HepG2 (cell line): Measurements from ENCODE around the gene PCDHB7.

ENCODE experiments used
- TF ChIP-seq, protein P1 (sequence below): sonication (generic); formaldehyde crosslinking; IDR thresholded peaks from 2 replicates; pipeline ENCODE4 v1.9.0; 2021; ENCODE audit warnings: mild to moderate bottlenecking, missing genetic modification reagents
- TF ChIP-seq, protein P2 (sequence below): sonication (generic); formaldehyde crosslinking; IDR thresholded peaks from 2 replicates; pipeline ENCODE4 v1.5.0; 2020; ENCODE audit warnings: mild to moderate bottlenecking, missing genetic modification reagents, moderate library complexity

DNA sequence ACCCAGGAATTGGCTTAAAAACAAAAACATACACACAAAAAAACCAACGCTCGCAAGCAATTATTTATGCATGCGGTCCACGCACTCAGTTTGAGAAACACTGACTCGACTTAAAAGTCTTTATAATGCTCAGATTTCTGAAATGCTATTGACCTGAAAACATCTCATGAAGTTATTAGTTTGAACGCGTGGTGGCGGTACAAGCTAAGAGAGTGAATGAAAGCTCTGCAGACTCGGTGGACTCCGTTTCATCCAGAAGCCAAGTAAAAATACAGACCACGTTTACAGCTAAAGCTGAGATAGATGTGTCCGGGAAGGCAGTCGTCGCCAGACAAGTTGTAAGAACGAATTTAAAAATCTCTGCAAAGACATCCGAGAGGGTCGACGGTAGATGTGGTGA lies 22.6 kb upstream of the PCDHB7 start, which contains the start of gene PCDHB6:
- TF ChIP-seq, protein P1, sequence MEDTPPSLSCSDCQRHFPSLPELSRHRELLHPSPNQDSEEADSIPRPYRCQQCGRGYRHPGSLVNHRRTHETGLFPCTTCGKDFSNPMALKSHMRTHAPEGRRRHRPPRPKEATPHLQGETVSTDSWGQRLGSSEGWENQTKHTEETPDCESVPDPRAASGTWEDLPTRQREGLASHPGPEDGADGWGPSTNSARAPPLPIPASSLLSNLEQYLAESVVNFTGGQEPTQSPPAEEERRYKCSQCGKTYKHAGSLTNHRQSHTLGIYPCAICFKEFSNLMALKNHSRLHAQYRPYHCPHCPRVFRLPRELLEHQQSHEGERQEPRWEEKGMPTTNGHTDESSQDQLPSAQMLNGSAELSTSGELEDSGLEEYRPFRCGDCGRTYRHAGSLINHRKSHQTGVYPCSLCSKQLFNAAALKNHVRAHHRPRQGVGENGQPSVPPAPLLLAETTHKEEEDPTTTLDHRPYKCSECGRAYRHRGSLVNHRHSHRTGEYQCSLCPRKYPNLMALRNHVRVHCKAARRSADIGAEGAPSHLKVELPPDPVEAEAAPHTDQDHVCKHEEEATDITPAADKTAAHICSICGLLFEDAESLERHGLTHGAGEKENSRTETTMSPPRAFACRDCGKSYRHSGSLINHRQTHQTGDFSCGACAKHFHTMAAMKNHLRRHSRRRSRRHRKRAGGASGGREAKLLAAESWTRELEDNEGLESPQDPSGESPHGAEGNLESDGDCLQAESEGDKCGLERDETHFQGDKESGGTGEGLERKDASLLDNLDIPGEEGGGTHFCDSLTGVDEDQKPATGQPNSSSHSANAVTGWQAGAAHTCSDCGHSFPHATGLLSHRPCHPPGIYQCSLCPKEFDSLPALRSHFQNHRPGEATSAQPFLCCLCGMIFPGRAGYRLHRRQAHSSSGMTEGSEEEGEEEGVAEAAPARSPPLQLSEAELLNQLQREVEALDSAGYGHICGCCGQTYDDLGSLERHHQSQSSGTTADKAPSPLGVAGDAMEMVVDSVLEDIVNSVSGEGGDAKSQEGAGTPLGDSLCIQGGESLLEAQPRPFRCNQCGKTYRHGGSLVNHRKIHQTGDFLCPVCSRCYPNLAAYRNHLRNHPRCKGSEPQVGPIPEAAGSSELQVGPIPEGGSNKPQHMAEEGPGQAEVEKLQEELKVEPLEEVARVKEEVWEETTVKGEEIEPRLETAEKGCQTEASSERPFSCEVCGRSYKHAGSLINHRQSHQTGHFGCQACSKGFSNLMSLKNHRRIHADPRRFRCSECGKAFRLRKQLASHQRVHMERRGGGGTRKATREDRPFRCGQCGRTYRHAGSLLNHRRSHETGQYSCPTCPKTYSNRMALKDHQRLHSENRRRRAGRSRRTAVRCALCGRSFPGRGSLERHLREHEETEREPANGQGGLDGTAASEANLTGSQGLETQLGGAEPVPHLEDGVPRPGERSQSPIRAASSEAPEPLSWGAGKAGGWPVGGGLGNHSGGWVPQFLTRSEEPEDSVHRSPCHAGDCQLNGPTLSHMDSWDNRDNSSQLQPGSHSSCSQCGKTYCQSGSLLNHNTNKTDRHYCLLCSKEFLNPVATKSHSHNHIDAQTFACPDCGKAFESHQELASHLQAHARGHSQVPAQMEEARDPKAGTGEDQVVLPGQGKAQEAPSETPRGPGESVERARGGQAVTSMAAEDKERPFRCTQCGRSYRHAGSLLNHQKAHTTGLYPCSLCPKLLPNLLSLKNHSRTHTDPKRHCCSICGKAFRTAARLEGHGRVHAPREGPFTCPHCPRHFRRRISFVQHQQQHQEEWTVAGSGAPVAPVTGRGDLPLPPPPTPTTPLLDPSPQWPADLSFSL (CRISPR knock-in tag): no peak
- TF ChIP-seq, protein P2, sequence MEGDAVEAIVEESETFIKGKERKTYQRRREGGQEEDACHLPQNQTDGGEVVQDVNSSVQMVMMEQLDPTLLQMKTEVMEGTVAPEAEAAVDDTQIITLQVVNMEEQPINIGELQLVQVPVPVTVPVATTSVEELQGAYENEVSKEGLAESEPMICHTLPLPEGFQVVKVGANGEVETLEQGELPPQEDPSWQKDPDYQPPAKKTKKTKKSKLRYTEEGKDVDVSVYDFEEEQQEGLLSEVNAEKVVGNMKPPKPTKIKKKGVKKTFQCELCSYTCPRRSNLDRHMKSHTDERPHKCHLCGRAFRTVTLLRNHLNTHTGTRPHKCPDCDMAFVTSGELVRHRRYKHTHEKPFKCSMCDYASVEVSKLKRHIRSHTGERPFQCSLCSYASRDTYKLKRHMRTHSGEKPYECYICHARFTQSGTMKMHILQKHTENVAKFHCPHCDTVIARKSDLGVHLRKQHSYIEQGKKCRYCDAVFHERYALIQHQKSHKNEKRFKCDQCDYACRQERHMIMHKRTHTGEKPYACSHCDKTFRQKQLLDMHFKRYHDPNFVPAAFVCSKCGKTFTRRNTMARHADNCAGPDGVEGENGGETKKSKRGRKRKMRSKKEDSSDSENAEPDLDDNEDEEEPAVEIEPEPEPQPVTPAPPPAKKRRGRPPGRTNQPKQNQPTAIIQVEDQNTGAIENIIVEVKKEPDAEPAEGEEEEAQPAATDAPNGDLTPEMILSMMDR: peak; percentile 72
